ENCODE measurements around the gene CEP41. TPM values are rescaled to one million over a fixed set of nuclear protein-coding genes. Genes with fewer than 3 reads are reported as not detected.

Gene CEP41
- total RNA-seq, 2 experiments from 2014 or later = 19.6 to 35.4 TPM

- Histone ChIP-seq H4K20me1 (ENCODE audit: insufficient read depth, low read length) (no peaks in the 10 kb centered on the region), H2AFZ (ENCODE audit: low read length) (no peak overlapping the region), H3K36me3 (ENCODE audit: insufficient read depth, low read length) (no peaks in the 10 kb centered on the region), H3K9me2 (ENCODE audit: insufficient read depth, low read length) (no peaks in the 10 kb centered on the region), H3K9me3 (ENCODE audit: low read length) (no peaks in the 10 kb centered on the region), H3K27ac (ENCODE audit: low read depth, low read length, poor library complexity, severe bottlenecking) (no peak overlapping the region), H3K4me1 (ENCODE audit: insufficient read depth, low read length, poor library complexity, severe bottlenecking) (no peaks in the 10 kb centered on the region), H3K4me3 (ENCODE audit: low read depth, low read length, poor library complexity, severe bottlenecking) (no peak overlapping the region), H3K4me2 (ENCODE audit: low read length) (no peak overlapping the region), H3K79me2 (ENCODE audit: insufficient read depth, low read depth, low read length) (no peaks in the 10 kb centered on the region)
- no peak for TF ChIP-seq EZH2phosphoT487 (IDR thresholded peaks at IDR 0.05; ENCODE audit: borderline replicate concordance, low read depth, low read length)
- TF ChIP-seq, protein P1, sequence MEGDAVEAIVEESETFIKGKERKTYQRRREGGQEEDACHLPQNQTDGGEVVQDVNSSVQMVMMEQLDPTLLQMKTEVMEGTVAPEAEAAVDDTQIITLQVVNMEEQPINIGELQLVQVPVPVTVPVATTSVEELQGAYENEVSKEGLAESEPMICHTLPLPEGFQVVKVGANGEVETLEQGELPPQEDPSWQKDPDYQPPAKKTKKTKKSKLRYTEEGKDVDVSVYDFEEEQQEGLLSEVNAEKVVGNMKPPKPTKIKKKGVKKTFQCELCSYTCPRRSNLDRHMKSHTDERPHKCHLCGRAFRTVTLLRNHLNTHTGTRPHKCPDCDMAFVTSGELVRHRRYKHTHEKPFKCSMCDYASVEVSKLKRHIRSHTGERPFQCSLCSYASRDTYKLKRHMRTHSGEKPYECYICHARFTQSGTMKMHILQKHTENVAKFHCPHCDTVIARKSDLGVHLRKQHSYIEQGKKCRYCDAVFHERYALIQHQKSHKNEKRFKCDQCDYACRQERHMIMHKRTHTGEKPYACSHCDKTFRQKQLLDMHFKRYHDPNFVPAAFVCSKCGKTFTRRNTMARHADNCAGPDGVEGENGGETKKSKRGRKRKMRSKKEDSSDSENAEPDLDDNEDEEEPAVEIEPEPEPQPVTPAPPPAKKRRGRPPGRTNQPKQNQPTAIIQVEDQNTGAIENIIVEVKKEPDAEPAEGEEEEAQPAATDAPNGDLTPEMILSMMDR (conservative IDR thresholded peaks at IDR 0.05; ENCODE audit: low read length) = no peak
- intact Hi-C loops (cut with micrococcal nuclease; ENCODE audit: unreplicated experiment) = no loop called here
- ChIA-PET POLR2A (no interaction called here), CTCF (ENCODE audit: unreplicated experiment) (no interaction called here)
- DNase-seq (ENCODE audit: low spot score) = no peak
- BruUV-seq (replicated peaks) = no TSS peak
Observed at GRCh38 chr7:130361681-130362080, 79.1 kb downstream of the CEP41 start.

DNA sequence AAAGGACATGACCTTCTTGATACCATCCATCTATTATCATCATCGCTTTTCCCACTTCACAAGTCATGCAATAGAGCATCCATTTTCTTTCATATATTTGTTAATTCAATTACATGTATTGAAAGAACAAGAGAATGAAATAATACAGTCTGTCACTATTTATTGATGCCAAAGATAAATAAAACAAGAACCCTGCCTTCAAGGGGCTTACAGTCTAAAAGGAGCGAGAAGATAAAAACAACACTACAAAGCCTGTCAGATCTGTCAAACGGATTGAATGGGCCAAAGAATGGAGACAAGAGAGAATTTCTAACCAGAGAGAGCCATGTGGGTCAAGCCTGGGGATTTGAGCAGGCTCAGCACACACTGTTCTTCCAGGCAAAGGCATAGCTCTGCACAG, 80.3 kb downstream of the CEP41 start:
- BruUV-seq (replicated peaks) = no TSS peak
- POLR2A ChIA-PET = no interaction called here
- Histone ChIP-seq H3K36me3 (ENCODE audit: insufficient read depth, low read length) (no peaks in the 10 kb centered on the region), H3K4me3 (ENCODE audit: low read depth, low read length, poor library complexity, severe bottlenecking) (no peak overlapping the region), H3K4me1 (ENCODE audit: insufficient read depth, low read length, poor library complexity, severe bottlenecking) (no peaks in the 10 kb centered on the region), H3K27ac (ENCODE audit: low read depth, low read length, poor library complexity, severe bottlenecking) (no peak overlapping the region), H3K79me2 (ENCODE audit: insufficient read depth, low read depth, low read length) (no peaks in the 10 kb centered on the region), H3K4me2 (ENCODE audit: low read length) (no peak overlapping the region), H3K9me3 (ENCODE audit: low read length) (no peaks in the 10 kb centered on the region), H2AFZ (ENCODE audit: low read length) (no peak overlapping the region), H4K20me1 (ENCODE audit: insufficient read depth, low read length) (no peaks in the 10 kb centered on the region), H3K9me2 (ENCODE audit: insufficient read depth, low read length) (no peaks in the 10 kb centered on the region)
- intact Hi-C loops (cut with micrococcal nuclease; ENCODE audit: unreplicated experiment) = no loop called here
- CTCF ChIA-PET (ENCODE audit: unreplicated experiment) = no interaction called here
- no peak for DNase-seq (ENCODE audit: low spot score)
- no peak for TF ChIP-seq EZH2phosphoT487 (IDR thresholded peaks at IDR 0.05; ENCODE audit: borderline replicate concordance, low read depth, low read length)

- no peak overlapping the region for H3K4me2 ChIP-seq (ENCODE audit: low read length)
- H4K20me1 ChIP-seq (ENCODE audit: insufficient read depth, low read length) = no peaks in the 10 kb centered on the region
- ChIA-PET POLR2A (no interaction called here), CTCF (ENCODE audit: unreplicated experiment) (no interaction called here)
- BruUV-seq (replicated peaks) = no TSS peak
- H3K79me2 ChIP-seq (ENCODE audit: insufficient read depth, low read depth, low read length) = no peaks in the 10 kb centered on the region
- H3K9me2 ChIP-seq (ENCODE audit: insufficient read depth, low read length) = no peaks in the 10 kb centered on the region
- H3K4me1 ChIP-seq (ENCODE audit: insufficient read depth, low read length, poor library complexity, severe bottlenecking) = no peaks in the 10 kb centered on the region
- intact Hi-C loops (cut with micrococcal nuclease; ENCODE audit: unreplicated experiment) = no loop called here
- no peak for DNase-seq (ENCODE audit: low spot score)
- H2AFZ ChIP-seq (ENCODE audit: low read length) = no peak overlapping the region
- H3K9me3 ChIP-seq (ENCODE audit: low read length) = no peaks in the 10 kb centered on the region
- no peak overlapping the region for H3K4me3 ChIP-seq (ENCODE audit: low read depth, low read length, poor library complexity, severe bottlenecking)
- no peaks in the 10 kb centered on the region for H3K36me3 ChIP-seq (ENCODE audit: insufficient read depth, low read length)
- TF ChIP-seq, protein P1 (conservative IDR thresholded peaks at IDR 0.05; ENCODE audit: low read length) = no peak
- H3K27ac ChIP-seq (ENCODE audit: low read depth, low read length, poor library complexity, severe bottlenecking) = no peak overlapping the region
Observed at GRCh38 chr7:130359276-130359857, 81.4 kb downstream of the CEP41 start.
